ENCODE measurements around the gene PARD6A.
"Not testable (repeated sequence)": the region's sequence is repeated elsewhere in the genome, so short reads cannot be mapped to it uniquely, and the experiment has no call there.

The PARD6A gene

GRCh38 chr16:67667817-67668494 lies 7.2 kb downstream of the PARD6A start:
- DNase-seq, result peak; percentile 94

- no peak for DNase-seq
These were observed 7.9 kb downstream of the PARD6A start for GRCh38 chr16:67668495-67669157.

GRCh38 chr16:67669499-67670101 lies 8.8 kb downstream of the PARD6A start:
- no peak for DNase-seq

- DNase-seq, result no peak
These were observed 11.5 kb downstream of the PARD6A start for GRCh38 chr16:67672306-67672705.

GRCh38 chr16:67672739-67673662 lies 12.2 kb downstream of the PARD6A start:
- DNase-seq, result peak; percentile 71

GRCh38 chr16:67673712-67674580 lies 13.2 kb downstream of the PARD6A start:
- DNase-seq, result peak; percentile 46

GRCh38 chr16:67674851-67675578 lies 14.3 kb downstream of the PARD6A start:
- DNase-seq, result no peak

- DNase-seq, result no peak
These were observed 14.8 kb downstream of the PARD6A start for GRCh38 chr16:67675579-67675935.

- DNase-seq, result no peak
These were observed 15.2 kb downstream of the PARD6A start for GRCh38 chr16:67675999-67676398.

GRCh38 chr16:67676516-67676915 lies 15.8 kb downstream of the PARD6A start:
- DNase-seq, result no peak

- no peak for DNase-seq
These were observed 16.2 kb downstream of the PARD6A start for GRCh38 chr16:67676939-67677338.

- DNase-seq, result no peak
These were observed 17.0 kb downstream of the PARD6A start for GRCh38 chr16:67677712-67678111.

GRCh38 chr16:67678354-67679023 lies 17.7 kb downstream of the PARD6A start:
- DNase-seq, result no peak

GRCh38 chr16:67679935-67680897 lies 19.5 kb downstream of the PARD6A start:
- DNase-seq, result no peak

GRCh38 chr16:67683767-67684166 lies 23.0 kb downstream of the PARD6A start:
- DNase-seq, result no peak

GRCh38 chr16:67685388-67686112 lies 24.8 kb downstream of the PARD6A start:
- no peak for DNase-seq

GRCh38 chr16:67693517-67694285 lies 32.9 kb downstream of the PARD6A start:
- not testable (repeated sequence) for DNase-seq

GRCh38 chr16:67694611-67695010 lies 33.9 kb downstream of the PARD6A start:
- no peak for DNase-seq

Data from fibroblast of skin of back (primary cell).